DMS 273 treated with DMSO at 0.1 percent for 48 hours (cell line): ENCODE measurements around the gene NR4A1.

Experiments
- DNase-seq: peaks from one replicate; lab custom pipeline; 2025; lab: John Stamatoyannopoulos, UW

The NR4A1 gene

GRCh38 chr12:52058631-52059361 lies 7.6 kb downstream of the NR4A1 start:
- DNase-seq: peak; percentile 11

DNA sequence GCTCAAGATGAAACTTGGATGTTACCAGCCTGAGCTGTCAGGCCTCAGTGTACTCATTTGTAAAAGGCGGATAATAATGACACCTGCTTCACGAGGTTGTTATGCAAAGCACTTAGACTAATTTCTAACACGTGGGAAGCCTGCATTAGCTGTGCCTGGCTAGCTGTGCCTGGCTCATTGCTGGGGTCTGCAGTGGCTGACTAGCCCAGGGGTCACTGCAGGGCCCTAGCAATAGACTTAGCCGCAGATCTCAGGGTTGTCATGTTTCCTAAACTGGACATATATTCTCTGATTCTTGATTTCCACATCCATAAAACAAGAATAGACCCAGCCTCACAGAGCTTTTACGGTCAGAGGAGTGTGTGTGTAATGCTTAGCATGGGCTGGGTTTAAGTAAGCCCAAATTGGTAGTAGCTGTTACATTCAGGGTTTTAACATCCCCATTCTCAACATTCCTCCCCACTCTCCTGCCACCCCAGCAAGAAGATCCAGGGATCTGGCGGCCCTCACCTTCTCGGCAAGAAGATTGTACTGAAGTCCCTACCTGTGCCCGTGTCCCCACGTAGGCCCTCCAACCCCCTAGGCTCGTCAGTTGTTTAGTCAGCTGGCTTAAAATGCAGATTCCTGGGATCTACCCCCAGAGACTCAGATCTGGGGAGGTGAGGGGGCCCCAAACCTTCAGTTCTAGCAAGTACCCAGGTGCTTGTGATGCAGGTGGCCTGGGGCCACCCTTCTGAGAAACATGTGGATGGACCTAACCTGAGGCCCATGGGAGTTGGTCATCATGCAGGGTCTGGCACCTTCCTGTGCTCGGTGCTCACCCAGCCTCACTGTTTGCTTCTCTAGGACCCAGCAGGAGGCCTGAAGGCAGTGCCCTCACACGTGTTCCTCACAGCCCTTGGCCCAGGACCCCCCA lies 8.6 kb downstream of the NR4A1 start:
- no peak for DNase-seq

- no peak for DNase-seq
These were observed 9.4 kb downstream of the NR4A1 start for GRCh38 chr12:52060498-52061177.

- DNase-seq: no peak
These were observed 10.4 kb downstream of the NR4A1 start for GRCh38 chr12:52061470-52062166.

DNA sequence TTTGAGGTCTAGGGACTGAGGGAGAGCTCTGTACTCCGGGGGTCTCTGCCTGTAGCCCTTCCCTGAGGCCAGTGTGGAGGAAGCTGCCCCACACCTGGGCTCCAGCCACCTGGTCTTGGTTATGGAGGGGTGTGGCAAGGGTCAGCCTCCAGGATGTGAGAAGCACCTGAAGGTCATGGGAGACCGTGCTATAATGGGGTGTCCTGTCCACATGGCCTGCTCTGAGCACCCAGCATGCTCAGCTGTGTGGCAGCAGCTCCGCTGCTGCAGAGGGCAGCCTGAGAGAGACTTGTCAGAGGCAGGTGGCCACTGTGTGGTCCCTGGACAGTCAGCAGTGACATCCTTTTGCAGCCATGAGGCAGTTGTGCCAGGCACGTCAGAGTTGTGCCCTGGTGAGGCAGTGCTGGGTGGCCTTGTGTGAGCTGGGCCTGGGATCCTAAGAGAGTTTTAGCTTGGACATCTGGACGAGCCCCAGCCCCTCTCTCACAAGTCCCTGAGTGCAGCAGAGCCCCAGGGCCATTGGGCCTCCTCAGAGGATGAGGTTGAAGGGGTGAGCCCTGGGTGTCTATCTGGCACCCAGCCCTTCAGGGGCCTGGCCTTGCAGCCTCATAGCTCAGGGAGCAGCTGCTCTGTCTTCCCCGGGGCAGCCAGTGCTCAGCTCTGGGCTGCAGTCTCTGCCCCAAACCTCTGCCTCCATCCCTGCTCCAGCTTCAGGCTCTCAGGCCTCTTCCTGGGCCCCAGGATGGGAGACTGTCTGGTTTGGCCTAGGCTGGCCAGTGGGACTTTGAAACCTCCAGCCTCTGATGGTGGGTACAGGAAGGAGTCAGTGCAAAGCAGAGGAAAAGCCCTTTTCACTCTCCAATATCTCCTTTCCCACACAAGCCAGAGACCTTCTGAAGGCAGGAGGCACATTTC lies 11.2 kb downstream of the NR4A1 start:
- no peak for DNase-seq

GRCh38 chr12:52063082-52063924 lies 12.1 kb downstream of the NR4A1 start:
- no peak for DNase-seq

DNA sequence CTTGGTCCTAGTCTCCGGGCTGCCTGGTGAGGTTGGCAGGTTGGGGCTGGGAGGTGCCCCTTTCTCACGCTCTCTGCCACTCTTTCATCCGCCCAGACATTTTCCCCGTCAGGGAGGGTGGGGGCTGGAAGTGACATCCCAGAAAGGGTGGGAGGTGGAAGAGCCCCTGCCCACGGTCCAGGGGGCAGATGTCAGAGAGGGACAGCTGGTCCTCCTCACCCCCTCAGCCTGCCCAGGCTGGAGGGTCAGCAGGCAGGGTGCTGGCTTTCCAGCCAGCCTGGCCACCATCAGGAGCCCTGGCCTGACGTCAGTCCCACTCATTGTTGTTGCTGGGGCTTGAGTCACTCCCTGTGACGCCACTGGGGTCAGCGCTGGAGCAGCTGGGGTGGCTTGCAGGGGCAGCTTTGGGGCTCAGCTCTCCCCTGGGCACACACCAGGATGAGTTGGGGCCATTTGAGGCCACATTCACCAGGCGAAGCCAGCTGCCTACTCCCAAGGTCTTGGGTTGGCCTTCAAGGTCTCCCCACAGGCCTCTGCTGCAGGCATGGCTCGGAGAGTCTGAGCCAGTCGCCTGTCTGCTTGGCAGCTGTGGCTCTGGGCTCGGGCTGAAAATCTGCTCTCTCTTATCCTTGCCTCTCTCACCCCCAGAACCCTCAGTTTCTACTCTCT lies 12.9 kb downstream of the NR4A1 start:
- no peak for DNase-seq

GRCh38 chr12:52066346-52067080 lies 15.3 kb downstream of the NR4A1 start:
- DNase-seq: no peak

DNA sequence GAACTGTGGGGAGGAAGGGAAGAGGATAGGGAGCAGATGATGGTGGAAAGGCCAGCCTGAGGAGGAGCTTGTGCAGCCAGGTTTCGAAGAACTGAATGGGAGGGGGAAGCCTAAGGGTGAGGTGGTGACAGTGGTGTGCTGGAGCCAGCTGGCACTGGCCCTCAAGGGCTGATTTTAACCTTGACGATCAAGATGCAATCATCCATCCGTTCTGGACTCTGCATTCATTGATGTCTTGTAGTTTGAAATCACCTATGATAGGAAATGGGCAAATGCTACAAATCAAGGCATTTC lies 15.8 kb downstream of the NR4A1 start:
- DNase-seq: no peak

GRCh38 chr12:52069327-52070184 lies 18.3 kb downstream of the NR4A1 start, which contains the start of gene ATG101:
Gene ATG101 (plus strand): TSS chr12:52069978. CDS start chr12:52073651, 3,673 bp downstream.
- DNase-seq: peak; percentile 77

GRCh38 chr12:52070185-52070925 lies 19.1 kb downstream of the NR4A1 start:
- no peak for DNase-seq

GRCh38 chr12:52073531-52074381 lies 22.5 kb downstream of the NR4A1 start:
- DNase-seq: no peak

DNA sequence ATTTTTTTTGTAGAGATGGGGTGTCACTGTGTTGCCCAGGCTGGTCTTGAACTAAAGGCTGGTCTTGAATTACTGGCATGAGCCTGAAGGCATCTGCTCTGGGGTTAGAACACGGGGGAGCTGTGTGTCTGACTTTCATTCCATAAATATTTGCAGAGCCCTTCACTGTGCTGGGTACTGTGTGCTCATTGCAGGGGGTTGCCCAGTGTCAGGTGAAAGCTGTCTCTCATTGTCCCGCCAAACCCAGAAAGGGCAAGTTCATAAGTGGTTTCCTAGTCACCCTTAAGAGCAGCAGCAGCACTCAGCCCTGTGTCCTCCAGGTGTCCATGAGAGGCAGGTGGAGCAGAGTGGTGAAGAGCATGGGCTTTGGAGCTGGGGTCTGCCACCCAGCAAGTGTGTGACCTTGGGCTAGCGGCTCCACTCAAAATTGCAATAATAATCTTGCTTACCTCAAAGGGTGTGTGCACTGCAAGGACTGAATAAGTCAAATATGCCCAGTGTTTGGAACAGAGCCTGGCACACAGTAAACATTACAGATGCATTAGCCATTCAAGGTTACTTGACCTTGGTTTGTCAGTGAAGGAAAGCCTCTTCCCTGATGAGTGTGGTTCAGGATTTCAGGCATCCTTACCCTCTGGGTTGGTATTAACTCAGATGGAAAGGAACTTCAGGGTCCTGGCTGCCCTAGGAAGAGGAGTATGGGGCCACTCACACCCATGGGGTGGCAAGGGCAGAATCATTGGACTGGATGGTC lies 23.9 kb downstream of the NR4A1 start:
- DNase-seq: no peak

- no peak for DNase-seq
These were observed 25.6 kb downstream of the NR4A1 start for GRCh38 chr12:52076811-52077210.

- DNase-seq: no peak
These were observed 27.0 kb downstream of the NR4A1 start for GRCh38 chr12:52078276-52078675.
